Kidney (tissue), 14 donors: ENCODE measurements around the gene NTNG1. TPM values are rescaled to one million over a fixed set of nuclear protein-coding genes. Genes with fewer than 3 reads are reported as not detected.

ENCODE experiments used
- DNase-seq, 5 donors: peaks; one replicate each; pipeline ENCODE4 v3.0.0-alpha.2; 2013 to 2020
- FAIRE-seq: peaks from 2 replicates; lab custom pipeline; 2012; peaks lifted over from hg19 to GRCh38; lab: Jason Lieb, UNC
- H3K27ac ChIP-seq, 2 donors: one replicate each; pipeline ENCODE4 v1.7.0; 2013; ENCODE audit warnings: low read depth in 2 of 2, low read length in 2 of 2, inconsistent platforms in 1 of 2
- H3K27me3 ChIP-seq: one replicate; pipeline ENCODE4 v1.7.1; 2013; ENCODE audit warnings: low read length, inconsistent platforms; ENCODE audit not compliant: control insufficient read depth, insufficient read depth
- H3K36me3 ChIP-seq, 3 donors: one replicate each; pipeline versions ENCODE4 v1.7.0 to v1.7.1; 2013; ENCODE audit warnings: low read length in 3 of 3, control low read depth in 1 of 3, inconsistent platforms in 1 of 3; ENCODE audit not compliant: insufficient read depth in 3 of 3, control insufficient read depth in 2 of 3
- H3K4me1 ChIP-seq, 3 donors: one replicate each; pipeline versions ENCODE4 v1.7.0 to v1.7.1; 2013; ENCODE audit warnings: low read length in 3 of 3, inconsistent platforms in 1 of 3, low read depth in 1 of 3; ENCODE audit not compliant: control insufficient read depth in 2 of 3, insufficient read depth in 2 of 3
- H3K4me3 ChIP-seq, 3 donors: one replicate each; pipeline versions ENCODE4 v1.7.0 to v1.8.1; 2013; ENCODE audit warnings: low read length in 3 of 3, control low read depth in 1 of 3, inconsistent platforms in 1 of 3
- H3K9ac ChIP-seq, 3 donors: one replicate each; pipeline versions ENCODE4 v1.7.0 to v1.7.1; 2013; ENCODE audit warnings: low read length in 3 of 3, control low read depth in 1 of 3, inconsistent platforms in 1 of 3
- H3K9me3 ChIP-seq, 3 donors: one replicate each; pipeline versions ENCODE4 v1.7.0 to v1.7.1; 2013; ENCODE audit warnings: low read length in 3 of 3, control low read depth in 1 of 3, inconsistent platforms in 1 of 3; ENCODE audit not compliant: control insufficient read depth in 2 of 3, insufficient read depth in 1 of 3
- intact Hi-C: fragments of 100-400 bp; cut with DNase I; formaldehyde crosslinking; loops from one replicate; pipeline ENCODE4 v1.11.1; 2022
- polyA plus RNA-seq: library from polyadenylated mRNA; stranded (reverse); fragments of 350-450 nt; fragmentation: Illumina TruSeq; extraction: RNeasy Lipid Tissue Mini Kit (QIAGEN cat#74804); gene quantifications from one replicate; pipeline ENCODE4 v1.2.3, GENCODE V29; 2014; ENCODE audit warnings: low read depth, low replicate concordance; ENCODE audit not compliant: insufficient read depth
- total RNA-seq: library from RNA; stranded (reverse); fragmentation: NEBNext Ultra II Directional; extraction: Animal tissue kit (Norgen Biotek cat#: 25700); gene quantifications from one replicate; pipeline ENCODE4 v1.2.1, GENCODE V29; 2021
- TF ChIP-seq, protein P1 (sequence below): IDR thresholded peaks from 3 replicates; pipeline ENCODE4 v1.5.1; 2012; ENCODE audit warnings: mild to moderate bottlenecking, moderate library complexity, borderline replicate concordance; ENCODE audit not compliant: insufficient read depth; ENCODE audit errors: extremely low read depth
- donor health status: control.
- donor health status: control.
- donor health status: control.
- donor health status: control.
- donor health status: control.
- donor health status: DM: yes; HTN: yes; CAD: no.
- donor health status: Normal renal cell carcinoma (clear cell type).

The NTNG1 gene
- total and polyA plus RNA-seq, 2 donors from 2014 or later = 2.8 to 7.7 TPM

GRCh38 chr1:107262467-107263286, 121.8 kb downstream of the NTNG1 start:
- intact Hi-C loops = no loop called here
- no peak for FAIRE-seq
- Histone ChIP-seq H3K27ac (no peak overlapping the region), H3K27me3 (no peaks in the 10 kb centered on the region), H3K36me3 (no peaks in the 10 kb centered on the region), H3K4me3 (no peak overlapping the region), H3K9ac (no peak overlapping the region), H3K4me1 (no peaks in the 10 kb centered on the region), H3K9me3 (no peaks in the 10 kb centered on the region)
- TF ChIP-seq, protein P1, sequence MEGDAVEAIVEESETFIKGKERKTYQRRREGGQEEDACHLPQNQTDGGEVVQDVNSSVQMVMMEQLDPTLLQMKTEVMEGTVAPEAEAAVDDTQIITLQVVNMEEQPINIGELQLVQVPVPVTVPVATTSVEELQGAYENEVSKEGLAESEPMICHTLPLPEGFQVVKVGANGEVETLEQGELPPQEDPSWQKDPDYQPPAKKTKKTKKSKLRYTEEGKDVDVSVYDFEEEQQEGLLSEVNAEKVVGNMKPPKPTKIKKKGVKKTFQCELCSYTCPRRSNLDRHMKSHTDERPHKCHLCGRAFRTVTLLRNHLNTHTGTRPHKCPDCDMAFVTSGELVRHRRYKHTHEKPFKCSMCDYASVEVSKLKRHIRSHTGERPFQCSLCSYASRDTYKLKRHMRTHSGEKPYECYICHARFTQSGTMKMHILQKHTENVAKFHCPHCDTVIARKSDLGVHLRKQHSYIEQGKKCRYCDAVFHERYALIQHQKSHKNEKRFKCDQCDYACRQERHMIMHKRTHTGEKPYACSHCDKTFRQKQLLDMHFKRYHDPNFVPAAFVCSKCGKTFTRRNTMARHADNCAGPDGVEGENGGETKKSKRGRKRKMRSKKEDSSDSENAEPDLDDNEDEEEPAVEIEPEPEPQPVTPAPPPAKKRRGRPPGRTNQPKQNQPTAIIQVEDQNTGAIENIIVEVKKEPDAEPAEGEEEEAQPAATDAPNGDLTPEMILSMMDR = no peak
- no peak for DNase-seq

GRCh38 chr1:107263291-107263915, 122.6 kb downstream of the NTNG1 start:
- Histone ChIP-seq H3K4me1 (no peaks in the 10 kb centered on the region), H3K9me3 (no peaks in the 10 kb centered on the region), H3K27me3 (no peaks in the 10 kb centered on the region), H3K36me3 (no peaks in the 10 kb centered on the region), H3K9ac (no peak overlapping the region), H3K27ac (no peak overlapping the region), H3K4me3 (no peak overlapping the region)
- DNase-seq (no peak), FAIRE-seq (no peak)
- intact Hi-C loops = no loop called here
- TF ChIP-seq, protein P1 = no peak

DNA sequence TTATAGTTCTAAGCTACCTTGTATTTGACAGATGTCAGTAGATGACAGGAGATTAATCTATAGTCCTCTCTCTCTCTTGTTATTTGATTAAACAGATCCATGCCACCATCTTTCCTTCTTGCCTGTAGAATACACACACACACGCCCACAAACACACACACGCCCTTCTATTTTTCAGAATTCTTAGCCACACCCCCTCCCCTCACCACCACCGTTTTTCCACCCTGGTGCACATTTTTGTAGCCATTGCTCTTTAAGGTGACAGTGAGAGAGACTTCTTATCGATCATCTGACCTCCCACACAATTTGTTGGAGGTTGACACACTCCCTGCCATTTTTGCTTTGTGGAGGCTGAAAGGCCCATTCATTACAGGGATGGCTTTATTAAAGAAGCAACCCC, 123.2 kb downstream of the NTNG1 start:
- FAIRE-seq (no peak), DNase-seq (no peak)
- H3K9me3 ChIP-seq = no peaks in the 10 kb centered on the region
- no peaks in the 10 kb centered on the region for H3K36me3 ChIP-seq
- TF ChIP-seq, protein P1 = no peak
- H3K4me1 ChIP-seq = no peaks in the 10 kb centered on the region
- intact Hi-C loops = no loop called here
- no peak overlapping the region for H3K27ac ChIP-seq
- no peak overlapping the region for H3K9ac ChIP-seq
- no peak overlapping the region for H3K4me3 ChIP-seq
- no peaks in the 10 kb centered on the region for H3K27me3 ChIP-seq
